ENCODE data around the gene GRID2.
"Not testable (repeated sequence)": the region's sequence is repeated elsewhere in the genome, so short reads cannot be mapped to it uniquely, and the experiment has no call there.

The GRID2 gene
- 0 to 0.40 (median 0.06) reads per million in 18 experiments for total RNA-seq

DNA sequence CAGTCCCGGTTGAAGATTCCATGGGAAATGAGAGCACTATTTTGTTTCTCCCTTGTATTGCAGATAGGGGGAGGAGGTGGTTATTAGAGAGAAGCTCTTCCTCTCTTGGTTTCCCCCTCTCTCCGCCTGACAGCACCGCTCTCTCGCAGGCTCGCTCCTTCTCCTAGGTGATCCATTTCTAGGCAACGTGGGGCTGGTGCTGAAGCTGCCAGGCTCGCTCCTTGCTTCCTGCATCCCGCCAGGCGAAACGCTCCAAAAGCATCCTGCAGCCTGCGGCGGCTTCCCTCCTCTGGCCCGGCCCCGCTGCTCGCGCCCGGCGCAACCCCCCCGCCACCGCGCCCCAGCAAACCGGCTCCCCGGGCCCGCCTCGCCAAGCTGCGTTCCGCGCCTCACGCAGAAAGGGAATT is at the start of gene GRID2:
TSS of gene GRID2 (plus strand) at position 346 of the 407 bp plus-strand sequence.
- DNase-seq = no peak

- DNase-seq = no peak
Measured at GRCh38 chr4:92253986-92254671, 49.6 kb upstream of the GRID2 start.

DNA sequence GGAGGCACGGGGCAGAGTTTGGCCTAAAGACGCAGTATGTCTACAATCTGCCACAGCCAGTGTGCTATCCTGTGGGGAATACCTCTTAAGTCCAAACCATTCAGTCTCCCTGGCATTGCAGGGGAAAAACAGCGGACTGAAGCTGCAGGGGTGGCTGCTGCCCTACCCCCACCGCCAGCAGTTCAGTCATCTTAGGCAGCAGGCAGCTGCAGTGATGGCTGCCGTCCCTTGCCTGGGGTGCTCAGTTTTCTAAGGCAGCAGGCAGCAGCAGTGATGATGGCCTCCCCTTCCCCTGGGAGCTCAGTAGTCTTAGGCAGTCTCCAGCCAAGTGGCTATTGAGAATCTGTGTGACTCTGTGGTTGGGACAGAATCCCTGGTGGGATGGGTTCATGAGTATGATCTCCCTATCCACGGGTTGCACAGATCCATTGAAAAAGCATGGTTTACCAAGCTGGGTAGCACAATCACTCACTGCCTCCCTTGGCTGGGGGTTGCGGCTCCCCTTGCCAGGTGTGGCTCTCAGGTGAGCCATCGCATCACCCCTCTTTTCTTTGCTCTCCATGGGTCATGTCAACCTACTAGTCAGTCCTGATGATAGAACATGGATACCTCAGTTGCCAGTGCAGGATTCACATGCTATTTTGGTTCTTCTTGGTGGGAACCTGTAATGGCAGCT is 48.9 kb upstream of the GRID2 start:
- no peak for DNase-seq

DNA sequence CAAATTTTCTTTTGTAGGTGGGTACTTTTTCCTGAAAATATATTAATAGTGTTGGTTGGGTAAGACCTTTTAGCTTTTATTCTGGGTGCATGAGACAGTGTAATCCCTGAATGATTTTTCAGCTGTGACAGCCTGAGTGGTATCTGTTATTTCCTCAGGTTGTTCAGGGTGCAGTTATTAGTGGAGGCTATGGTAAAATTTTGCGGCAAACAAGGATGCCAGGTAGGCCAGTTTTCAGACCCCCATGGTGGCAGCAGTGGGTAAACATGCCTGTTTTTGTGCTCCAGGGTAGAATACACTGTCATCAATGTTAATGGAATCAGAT is 47.9 kb upstream of the GRID2 start:
- no peak for DNase-seq

GRCh38 chr4:92257931-92258857 is 45.6 kb upstream of the GRID2 start:
- no peak for DNase-seq

DNA sequence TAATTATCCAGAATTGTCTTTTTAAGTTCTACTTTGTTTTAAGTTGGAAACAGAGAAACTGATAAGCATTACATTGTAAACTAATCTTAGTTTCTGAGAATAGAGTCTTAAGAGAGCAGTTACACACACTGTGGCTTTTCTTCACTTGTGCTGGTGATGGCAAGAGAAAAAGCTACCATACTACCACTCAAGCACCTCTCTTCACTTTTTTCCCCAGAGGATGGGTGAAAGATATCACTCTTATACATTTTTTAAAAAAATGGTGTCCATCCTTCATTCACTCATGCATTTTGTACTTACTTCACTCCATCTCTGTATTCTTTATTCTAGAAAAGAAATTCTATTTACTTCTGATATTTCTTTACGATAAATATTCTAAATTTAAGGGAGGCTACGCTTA is 42.5 kb upstream of the GRID2 start:
- no peak for DNase-seq

DNA sequence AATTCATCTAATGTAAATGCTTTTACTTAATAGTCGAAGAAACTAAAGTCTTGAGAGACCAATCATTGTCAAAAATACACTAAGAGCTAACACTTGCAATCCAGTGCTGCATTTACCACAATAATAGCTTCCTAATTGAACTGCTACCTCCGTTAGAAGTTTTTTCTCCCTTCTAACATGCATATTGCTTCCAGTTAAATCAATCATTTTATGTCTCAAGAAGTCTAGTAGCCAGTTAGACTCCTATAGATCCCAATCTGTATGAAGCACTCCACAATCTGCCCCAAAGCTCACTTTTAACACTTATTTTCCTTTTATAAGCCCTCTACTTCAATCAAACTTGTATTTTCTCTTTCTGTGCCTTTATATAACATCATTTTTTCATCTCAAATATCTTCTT is 41.4 kb upstream of the GRID2 start:
- DNase-seq = no peak

DNA sequence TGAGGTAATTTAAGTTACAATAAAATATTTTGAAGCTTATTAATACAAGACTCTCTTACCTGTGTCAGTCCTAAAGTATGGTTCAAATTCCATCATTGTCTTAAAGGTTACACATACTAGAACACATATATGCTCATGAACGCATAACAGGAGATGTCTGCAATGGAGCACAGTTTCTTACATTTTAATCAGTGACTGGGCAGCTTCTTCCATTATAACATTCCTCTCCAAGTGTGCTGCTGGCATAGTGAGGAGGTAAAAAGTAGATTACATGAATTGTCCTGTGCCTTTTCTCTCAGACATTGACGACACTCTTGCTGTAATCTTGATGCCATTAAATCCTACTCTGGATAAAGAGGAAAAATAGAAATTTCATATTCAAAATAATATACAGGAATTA is 40.8 kb upstream of the GRID2 start:
- DNase-seq = no peak

- DNase-seq = no peak
Measured at GRCh38 chr4:92263575-92263974, 40.2 kb upstream of the GRID2 start.

GRCh38 chr4:92264163-92264562 is 39.6 kb upstream of the GRID2 start:
- DNase-seq = no peak

- DNase-seq = no peak
Measured at GRCh38 chr4:92265021-92265420, 38.7 kb upstream of the GRID2 start.

- no peak for DNase-seq
Measured at GRCh38 chr4:92265798-92266197, 38.0 kb upstream of the GRID2 start.

DNA sequence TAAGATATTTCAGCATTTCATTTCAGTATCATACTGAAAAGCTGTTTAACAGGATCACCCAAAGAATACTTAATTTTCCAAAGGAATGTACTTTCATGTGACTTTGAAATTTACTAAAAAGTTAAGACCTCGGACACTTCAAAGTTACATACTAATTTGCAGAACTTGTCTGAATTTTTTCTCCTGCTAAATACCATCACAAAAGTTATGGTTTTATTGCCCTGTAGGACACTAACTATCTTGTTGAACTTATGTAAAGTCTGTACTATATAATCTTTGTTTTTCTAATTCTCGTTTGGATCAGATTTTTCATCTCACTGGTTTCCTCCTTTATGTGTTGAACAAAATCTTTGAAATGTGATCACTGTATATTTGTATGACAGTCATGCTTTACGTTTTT is 37.2 kb upstream of the GRID2 start:
- no peak for DNase-seq

GRCh38 chr4:92268642-92269041 is 35.1 kb upstream of the GRID2 start:
- DNase-seq = no peak

GRCh38 chr4:92270908-92271307 is 32.9 kb upstream of the GRID2 start:
- no peak for DNase-seq

GRCh38 chr4:92271551-92271950 is 32.2 kb upstream of the GRID2 start:
- DNase-seq = not testable (repeated sequence)

DNA sequence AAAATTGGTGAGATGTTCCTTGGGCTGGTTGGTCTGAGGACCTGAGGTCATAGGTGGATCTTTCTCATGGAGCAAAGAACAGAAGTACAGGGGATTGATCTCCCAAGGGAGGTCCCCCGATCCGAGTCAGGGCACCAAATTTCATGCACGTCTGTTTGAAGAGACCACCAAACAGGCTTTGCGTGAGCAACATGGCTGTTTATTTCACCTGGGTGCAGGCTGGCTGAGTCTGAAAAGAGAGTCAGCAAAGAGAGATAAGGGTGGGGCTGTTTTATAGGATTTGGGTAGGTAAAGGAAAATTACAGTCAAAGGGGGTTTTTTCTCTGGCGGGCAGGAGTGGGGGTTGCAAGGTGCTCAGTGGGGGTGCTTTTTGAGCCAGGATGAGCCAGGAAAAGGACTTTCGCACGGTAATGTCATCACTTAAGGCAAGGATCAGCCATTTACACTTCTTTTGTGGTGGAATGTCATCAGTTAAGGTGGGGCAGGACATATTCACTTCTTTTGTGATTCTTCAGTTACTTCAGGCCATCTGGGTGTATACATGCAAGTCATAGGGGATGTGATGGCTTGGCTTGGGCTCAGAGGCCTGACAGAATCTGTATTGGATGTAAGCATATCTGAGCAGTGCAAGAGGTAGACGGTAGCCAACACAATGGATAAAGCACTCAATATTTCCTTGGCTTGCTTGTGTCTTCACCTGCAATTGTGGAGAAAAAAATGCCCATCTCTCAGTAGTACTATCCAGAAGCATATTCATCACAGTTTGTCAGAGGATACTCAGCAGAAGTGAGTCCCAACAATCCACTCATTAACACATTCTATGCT is 26.5 kb upstream of the GRID2 start:
- DNase-seq = not testable (repeated sequence)

GRCh38 chr4:92279296-92279695 is 24.5 kb upstream of the GRID2 start:
- DNase-seq = no peak

- DNase-seq = no peak
Measured at GRCh38 chr4:92299152-92299551, 4.6 kb upstream of the GRID2 start.

- DNase-seq = no peak
Measured at GRCh38 chr4:92304121-92304520, 355 bp downstream of the GRID2 start.

DNA sequence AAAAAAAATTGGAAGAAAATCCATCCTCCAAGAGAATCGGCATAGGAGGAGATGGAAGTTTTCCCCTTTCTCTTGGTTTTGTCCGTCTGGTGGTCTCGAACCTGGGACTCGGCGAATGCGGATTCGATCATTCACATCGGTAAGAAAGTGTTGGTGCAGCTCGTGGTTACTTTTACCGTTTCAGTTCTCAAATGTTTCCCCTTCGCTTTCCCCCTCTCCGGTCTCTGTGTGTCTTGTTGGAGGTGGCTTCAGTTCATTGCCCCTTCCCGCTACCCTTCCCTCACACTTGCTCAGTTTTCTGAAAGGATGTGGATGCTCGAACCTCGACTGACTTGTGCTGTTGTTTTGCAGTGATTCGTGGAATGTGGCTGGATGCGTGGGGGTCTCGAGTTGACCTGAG is 840 bp downstream of the GRID2 start:
- DNase-seq = no peak

DNA sequence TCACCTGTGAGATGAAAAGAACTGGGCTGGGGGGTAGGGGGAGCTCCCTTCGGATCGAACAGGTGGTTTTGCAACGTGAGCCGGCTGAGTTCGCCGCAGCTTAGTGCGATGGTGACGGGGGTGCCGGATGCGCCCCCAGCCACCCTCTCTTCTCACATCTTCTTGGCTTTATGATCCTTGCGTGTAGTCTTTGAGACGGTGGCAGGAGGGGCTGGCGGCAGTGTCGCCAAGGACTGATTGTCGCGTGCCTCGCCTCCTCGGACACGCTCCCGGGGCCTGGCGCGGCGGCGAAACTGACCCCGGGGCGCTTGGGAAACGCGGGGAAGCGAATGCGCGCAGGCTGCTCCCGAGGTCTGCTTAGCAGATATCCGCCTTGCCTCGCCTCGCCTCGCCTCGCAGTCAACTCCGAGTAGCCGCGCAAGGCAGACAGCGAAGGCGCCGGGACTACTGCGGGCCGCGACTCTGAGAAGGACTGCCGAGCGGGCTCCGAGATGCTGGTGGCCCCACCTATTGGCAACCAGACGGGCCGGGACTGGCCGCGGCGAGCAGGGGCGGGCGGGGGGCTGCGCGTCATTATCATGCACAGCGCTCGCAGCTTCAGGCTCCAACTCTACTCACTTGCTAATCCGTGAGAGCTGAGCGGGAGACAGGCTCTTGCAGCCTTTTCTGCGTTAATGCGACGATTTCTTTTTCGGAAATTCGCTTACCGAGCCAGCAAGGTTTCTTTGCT is 1.5 kb downstream of the GRID2 start:
- no peak for DNase-seq

Measured in inflammatory macrophage (primary cell).